OCI-LY7 (cell line): ENCODE results near the gene CTNS. TPM values are rescaled to one million over a fixed set of nuclear protein-coding genes. Genes with fewer than 3 reads are reported as not detected.

Source experiments
- BruUV-seq: library from RNA; stranded (reverse); fragments of 400-500 nt; replicated peaks from 2 replicates; lab custom pipeline; 2021; lab: Mats Ljungman, UMichigan
- CTCF ChIA-PET: fragments of 300-600 bp; sonication (Branson Sonifier 250); formaldehyde crosslinking; loops from one replicate; lab custom pipeline; 2022; ENCODE audit warnings: antibody characterized with exemption; ENCODE audit not compliant: unreplicated experiment; lab: Charles Lee
- POLR2A ChIA-PET: fragments of 300-600 bp; sonication (Branson Sonifier 250); formaldehyde crosslinking; loops from one replicate; lab custom pipeline; 2022; ENCODE audit warnings: antibody characterized with exemption; lab: Charles Lee
- DNase-seq: peaks from one replicate; pipeline ENCODE4 v3.0.0-alpha.2; 2015; ENCODE audit warnings: low spot score
- H2AFZ ChIP-seq: fragments of 200-600 bp; sonication (generic), shearing (Covaris generic); 2 replicates; pipeline ENCODE4 v1.6.1; 2014; ENCODE audit warnings: mild to moderate bottlenecking, antibody characterized with exemption, low read length, moderate library complexity
- H3K27ac ChIP-seq: fragments of 200-600 bp; sonication (generic); 2 replicates; pipeline ENCODE4 v1.5.1; 2014; ENCODE audit warnings: mixed run types, low read depth, mild to moderate bottlenecking, moderate library complexity, low read length, inconsistent platforms; ENCODE audit not compliant: poor library complexity, severe bottlenecking
- H3K36me3 ChIP-seq: fragments of 200-600 bp; sonication (generic); 2 replicates; pipeline ENCODE4 v1.6.1; 2014; ENCODE audit warnings: mild to moderate bottlenecking, antibody characterized with exemption, low read length, moderate library complexity, mixed read lengths; ENCODE audit not compliant: insufficient read depth
- H3K4me1 ChIP-seq: fragments of 200-600 bp; sonication (generic); 2 replicates; pipeline ENCODE4 v1.5.1; 2014; ENCODE audit warnings: mild to moderate bottlenecking, low read length; ENCODE audit not compliant: insufficient read depth, poor library complexity, severe bottlenecking
- H3K4me2 ChIP-seq: fragments of 200-600 bp; sonication (generic); 2 replicates; pipeline ENCODE4 v1.6.1; 2014; ENCODE audit warnings: mild to moderate bottlenecking, low read length
- H3K4me3 ChIP-seq: fragments of 200-600 bp; sonication (generic); 2 replicates; pipeline ENCODE4 v1.5.1; 2014; ENCODE audit warnings: mild to moderate bottlenecking, low read depth, low read length; ENCODE audit not compliant: poor library complexity, severe bottlenecking
- H3K79me2 ChIP-seq: fragments of 200-600 bp; sonication (generic); 2 replicates; pipeline ENCODE4 v1.6.1; 2016; ENCODE audit warnings: low read depth, mild to moderate bottlenecking, low read length, moderate library complexity, mixed read lengths; ENCODE audit not compliant: insufficient read depth
- H3K9me2 ChIP-seq: fragments of 200-600 bp; sonication (generic); 2 replicates; pipeline ENCODE4 v1.6.1; 2016; ENCODE audit warnings: mild to moderate bottlenecking, low read length, mixed read lengths; ENCODE audit not compliant: insufficient read depth
- H3K9me3 ChIP-seq: fragments of 200-600 bp; sonication (generic); 2 replicates; pipeline ENCODE4 v1.6.1; 2014; ENCODE audit warnings: mild to moderate bottlenecking, mixed run types, low read length, mixed read lengths
- H4K20me1 ChIP-seq: fragments of 200-600 bp; sonication (generic); 2 replicates; pipeline ENCODE4 v1.6.1; 2014; ENCODE audit warnings: mild to moderate bottlenecking, antibody characterized with exemption, low read length, moderate library complexity, mixed read lengths; ENCODE audit not compliant: insufficient read depth
- EZH2phosphoT487 ChIP-seq: fragments of 200-600 bp; sonication (generic); IDR thresholded peaks from 2 replicates; pipeline ENCODE4 v1.6.1; 2018; ENCODE audit warnings: low read depth, borderline replicate concordance, mild to moderate bottlenecking, mixed run types, antibody characterized with exemption, low read length, moderate library complexity, mixed read lengths
- intact Hi-C: fragments of 100-400 bp; cut with micrococcal nuclease; formaldehyde crosslinking; loops from one replicate; pipeline ENCODE4 v1.10.0; 2022; ENCODE audit not compliant: unreplicated experiment
- total RNA-seq, 2 experiments: library from RNA; depleted of rRNA in 1 of 2; stranded (reverse); fragments of >200 nt in 1 of 2; shearing (Covaris generic) in 1 of 2; gene quantifications; 2 replicates each; pipeline ENCODE4 v1.2.3, GENCODE V29; 2014 to 2022
- TF ChIP-seq, protein P1 (sequence below): fragments of 200-600 bp; sonication (generic); conservative IDR thresholded peaks from 2 replicates; pipeline ENCODE4 v1.5.1; 2014; ENCODE audit warnings: mild to moderate bottlenecking, antibody characterized with exemption, low read length, moderate library complexity, mixed read lengths

The CTNS gene
- total RNA-seq, 2 experiments from 2014 or later: 5.6 to 13.6 TPM

DNA sequence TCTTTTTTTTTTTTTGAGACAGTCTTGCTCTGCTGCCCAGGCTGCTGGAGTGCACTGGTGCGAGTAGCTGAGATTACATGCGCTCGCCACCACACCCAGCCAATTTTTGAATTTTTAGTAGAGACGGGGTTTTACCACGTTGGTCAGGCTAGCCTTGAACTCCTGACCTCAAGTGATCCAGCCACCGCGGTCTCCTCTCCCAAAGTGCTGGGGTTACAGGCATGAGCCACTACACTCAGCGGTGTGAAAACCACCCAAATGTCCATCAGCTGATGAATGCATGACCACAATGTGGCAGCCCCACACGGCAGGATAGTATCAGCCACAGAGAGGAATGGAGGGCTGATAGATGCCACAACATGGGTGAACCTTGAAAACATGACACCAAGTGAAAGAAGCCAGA lies 57.3 kb downstream of the CTNS start:
- H3K9me3 ChIP-seq: peaks cover 13% of the 10 kb centered on the region; the same call in 1 of the 2 replicates
- POLR2A ChIA-PET: interaction anchor here (1.1 to 4.3 kb wide), 2 partner anchors 8 to 30 kb away, joined by 4 to 22 read pairs; partner anchors contain the start of gene HASPIN
- intact Hi-C loops: loop anchor here (1.0 kb wide), 2 partner anchors 11 to 29 kb away; partner anchors contain the start of gene HASPIN
- peak overlapping the region; percentile 87 for H3K27ac ChIP-seq
- peak; percentile 67 for DNase-seq
- H3K4me3 ChIP-seq: peak overlapping the region; percentile 79
- no TSS peak for BruUV-seq
- H2AFZ ChIP-seq: no peak overlapping the region
- TF ChIP-seq, protein P1, sequence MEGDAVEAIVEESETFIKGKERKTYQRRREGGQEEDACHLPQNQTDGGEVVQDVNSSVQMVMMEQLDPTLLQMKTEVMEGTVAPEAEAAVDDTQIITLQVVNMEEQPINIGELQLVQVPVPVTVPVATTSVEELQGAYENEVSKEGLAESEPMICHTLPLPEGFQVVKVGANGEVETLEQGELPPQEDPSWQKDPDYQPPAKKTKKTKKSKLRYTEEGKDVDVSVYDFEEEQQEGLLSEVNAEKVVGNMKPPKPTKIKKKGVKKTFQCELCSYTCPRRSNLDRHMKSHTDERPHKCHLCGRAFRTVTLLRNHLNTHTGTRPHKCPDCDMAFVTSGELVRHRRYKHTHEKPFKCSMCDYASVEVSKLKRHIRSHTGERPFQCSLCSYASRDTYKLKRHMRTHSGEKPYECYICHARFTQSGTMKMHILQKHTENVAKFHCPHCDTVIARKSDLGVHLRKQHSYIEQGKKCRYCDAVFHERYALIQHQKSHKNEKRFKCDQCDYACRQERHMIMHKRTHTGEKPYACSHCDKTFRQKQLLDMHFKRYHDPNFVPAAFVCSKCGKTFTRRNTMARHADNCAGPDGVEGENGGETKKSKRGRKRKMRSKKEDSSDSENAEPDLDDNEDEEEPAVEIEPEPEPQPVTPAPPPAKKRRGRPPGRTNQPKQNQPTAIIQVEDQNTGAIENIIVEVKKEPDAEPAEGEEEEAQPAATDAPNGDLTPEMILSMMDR: no peak
- TF ChIP-seq EZH2phosphoT487: no peak
- H3K79me2 ChIP-seq: peaks cover 54% of the 10 kb centered on the region
- H3K36me3 ChIP-seq: peaks cover 49% of the 10 kb centered on the region
- H4K20me1 ChIP-seq: 0 out of 2 replicates have a peak, but pooled peaks cover 4% of the 10 kb centered on the region
- CTCF ChIA-PET: no interaction called here
- no peaks in the 10 kb centered on the region for H3K9me2 ChIP-seq
- peaks cover 58% of the 10 kb centered on the region for H3K4me1 ChIP-seq
- H3K4me2 ChIP-seq: peak overlapping the region; percentile 75

GRCh38 chr17:3695129-3695722 lies 58.7 kb downstream of the CTNS start:
- Histone ChIP-seq H3K36me3 (peaks cover 37% of the 10 kb centered on the region), H3K9me3 (peaks cover 13% of the 10 kb centered on the region; the same call in 1 of the 2 replicates), H3K4me3 (peak overlapping the region; percentile 79), H3K9me2 (no peaks in the 10 kb centered on the region), H4K20me1 (0 out of 2 replicates have a peak, but pooled peaks cover 4% of the 10 kb centered on the region), H3K79me2 (peaks cover 54% of the 10 kb centered on the region), H3K4me1 (peaks cover 44% of the 10 kb centered on the region), H2AFZ (no peak overlapping the region), H3K27ac (peak overlapping the region; percentile 87), H3K4me2 (peak overlapping the region; percentile 75)
- intact Hi-C loops: no loop called here
- no peak for TF ChIP-seq EZH2phosphoT487
- TF ChIP-seq, protein P1: 0 out of 2 replicates have a peak, but pooled peaks have one; percentile 6
- BruUV-seq: no TSS peak
- ChIA-PET CTCF (interaction anchor here (0.6 to 1.2 kb wide), 2 partner anchors 16 to 37 kb away, joined by 3 to 4 read pairs; no protein-coding TSS in a partner anchor), POLR2A (interaction anchor here (0.6 to 4.3 kb wide), 8 partner anchors 15 to 255 kb away, joined by 3 to 22 read pairs (median 4); partner anchors contain the start of gene HASPIN)
- DNase-seq: peak; percentile 39
